ENCODE results near the gene STK38L.

GRCh38 chr12:27270148-27270547 is 26.1 kb downstream of the STK38L start:
- TF ChIP-seq POLR2AphosphoS5 (IDR thresholded peaks at IDR 0.05) (no peak), CTCF (IDR thresholded peaks at IDR 0.05) (no peak), POLR2A (IDR thresholded peaks at IDR 0.05) (no peak), EP300 (IDR thresholded peaks at IDR 0.05) (no peak)
